Hepatocyte (in vitro differentiated cells): ENCODE results near the gene SPTBN5.

Source experiments
- EZH2 ChIP-seq: fragments of 200-600 bp; sonication (generic); IDR thresholded peaks from 2 replicates; pipeline ENCODE4 v1.6.1; 2016; ENCODE audit warnings: antibody characterized with exemption, mild to moderate bottlenecking, borderline replicate concordance
- EZH2phosphoT487 ChIP-seq: fragments of 200-600 bp; sonication (generic); IDR thresholded peaks from one replicate; pipeline ENCODE4 v1.6.1; 2018; ENCODE audit warnings: antibody characterized with exemption, mild to moderate bottlenecking, low read depth, moderate library complexity; ENCODE audit not compliant: unreplicated experiment, severe bottlenecking
- TF ChIP-seq, protein P1 (sequence below): fragments of 200-600 bp; sonication (generic); IDR thresholded peaks from 2 replicates; pipeline ENCODE4 v1.5.1; 2016; ENCODE audit warnings: antibody characterized with exemption, mild to moderate bottlenecking; ENCODE audit not compliant: poor library complexity

DNA sequence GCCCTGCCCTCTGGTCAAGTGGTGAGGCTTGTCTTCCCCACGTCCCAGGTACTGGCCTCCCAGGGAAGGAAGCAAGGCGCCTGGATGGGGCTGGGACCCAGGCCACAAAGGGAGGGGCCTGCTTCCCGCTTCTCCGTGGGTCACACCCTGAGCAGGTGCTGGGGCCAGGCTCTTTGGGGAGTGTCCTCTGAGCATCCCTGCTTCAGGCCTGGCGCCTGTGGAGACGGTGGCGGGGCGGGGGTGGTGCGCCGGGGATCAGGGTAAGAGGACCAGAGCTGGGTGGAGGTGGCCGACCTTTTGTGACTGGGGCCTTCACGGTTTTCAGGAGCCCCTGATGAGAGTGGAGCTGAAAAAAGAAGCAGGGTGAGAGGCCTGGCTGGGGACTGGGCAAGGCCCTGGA lies 51.6 kb downstream of the SPTBN5 start:
- TF ChIP-seq, protein P1, sequence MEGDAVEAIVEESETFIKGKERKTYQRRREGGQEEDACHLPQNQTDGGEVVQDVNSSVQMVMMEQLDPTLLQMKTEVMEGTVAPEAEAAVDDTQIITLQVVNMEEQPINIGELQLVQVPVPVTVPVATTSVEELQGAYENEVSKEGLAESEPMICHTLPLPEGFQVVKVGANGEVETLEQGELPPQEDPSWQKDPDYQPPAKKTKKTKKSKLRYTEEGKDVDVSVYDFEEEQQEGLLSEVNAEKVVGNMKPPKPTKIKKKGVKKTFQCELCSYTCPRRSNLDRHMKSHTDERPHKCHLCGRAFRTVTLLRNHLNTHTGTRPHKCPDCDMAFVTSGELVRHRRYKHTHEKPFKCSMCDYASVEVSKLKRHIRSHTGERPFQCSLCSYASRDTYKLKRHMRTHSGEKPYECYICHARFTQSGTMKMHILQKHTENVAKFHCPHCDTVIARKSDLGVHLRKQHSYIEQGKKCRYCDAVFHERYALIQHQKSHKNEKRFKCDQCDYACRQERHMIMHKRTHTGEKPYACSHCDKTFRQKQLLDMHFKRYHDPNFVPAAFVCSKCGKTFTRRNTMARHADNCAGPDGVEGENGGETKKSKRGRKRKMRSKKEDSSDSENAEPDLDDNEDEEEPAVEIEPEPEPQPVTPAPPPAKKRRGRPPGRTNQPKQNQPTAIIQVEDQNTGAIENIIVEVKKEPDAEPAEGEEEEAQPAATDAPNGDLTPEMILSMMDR, result no peak
- TF ChIP-seq EZH2phosphoT487 (no peak), EZH2 (no peak)
